ENCODE data around the gene THOC1.

GRCh38 chr18:303011-303410 lies 35.2 kb upstream of the THOC1 start:
- TF ChIP-seq CTCF (IDR thresholded peaks at IDR 0.05) (no peak), ZFX (IDR thresholded peaks at IDR 0.05; ENCODE audit: borderline replicate concordance) (no peak)
